C4-2B (cell line): ENCODE measurements around the gene WFIKKN2.

Experiments
- ZFX ChIP-seq: fragments of 450-650 bp; IDR thresholded peaks from 2 replicates; pipeline ENCODE4 v1.6.1; 2017
- TF ChIP-seq, protein P1 (sequence below): fragments of 450-650 bp; conservative IDR thresholded peaks from 2 replicates; pipeline ENCODE4 v1.5.1; 2017; ENCODE audit warnings: mild to moderate bottlenecking

DNA sequence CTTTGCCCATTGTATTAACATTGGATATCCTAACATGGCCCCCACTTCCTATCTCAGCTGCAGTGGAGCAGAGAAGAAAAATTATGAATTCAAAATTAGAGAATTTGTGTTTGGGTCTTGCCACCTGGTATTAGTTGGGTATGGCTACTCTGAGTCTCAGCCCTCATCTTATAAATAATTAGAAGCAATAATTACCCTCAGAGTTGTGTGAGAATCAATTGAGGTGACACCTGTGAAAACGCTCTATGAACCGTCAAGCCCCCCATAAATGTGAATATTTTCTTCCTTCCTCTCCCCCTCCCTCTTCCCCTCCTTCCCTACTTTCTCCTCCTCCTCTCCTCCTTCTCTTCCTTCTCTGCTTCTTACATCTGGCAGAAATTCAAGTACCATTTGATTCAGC, 39.7 kb downstream of the WFIKKN2 start:
- TF ChIP-seq, protein P1, sequence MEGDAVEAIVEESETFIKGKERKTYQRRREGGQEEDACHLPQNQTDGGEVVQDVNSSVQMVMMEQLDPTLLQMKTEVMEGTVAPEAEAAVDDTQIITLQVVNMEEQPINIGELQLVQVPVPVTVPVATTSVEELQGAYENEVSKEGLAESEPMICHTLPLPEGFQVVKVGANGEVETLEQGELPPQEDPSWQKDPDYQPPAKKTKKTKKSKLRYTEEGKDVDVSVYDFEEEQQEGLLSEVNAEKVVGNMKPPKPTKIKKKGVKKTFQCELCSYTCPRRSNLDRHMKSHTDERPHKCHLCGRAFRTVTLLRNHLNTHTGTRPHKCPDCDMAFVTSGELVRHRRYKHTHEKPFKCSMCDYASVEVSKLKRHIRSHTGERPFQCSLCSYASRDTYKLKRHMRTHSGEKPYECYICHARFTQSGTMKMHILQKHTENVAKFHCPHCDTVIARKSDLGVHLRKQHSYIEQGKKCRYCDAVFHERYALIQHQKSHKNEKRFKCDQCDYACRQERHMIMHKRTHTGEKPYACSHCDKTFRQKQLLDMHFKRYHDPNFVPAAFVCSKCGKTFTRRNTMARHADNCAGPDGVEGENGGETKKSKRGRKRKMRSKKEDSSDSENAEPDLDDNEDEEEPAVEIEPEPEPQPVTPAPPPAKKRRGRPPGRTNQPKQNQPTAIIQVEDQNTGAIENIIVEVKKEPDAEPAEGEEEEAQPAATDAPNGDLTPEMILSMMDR = no peak
- TF ChIP-seq ZFX = no peak
